ENCODE measurements around the gene SLC35F6.

DNA sequence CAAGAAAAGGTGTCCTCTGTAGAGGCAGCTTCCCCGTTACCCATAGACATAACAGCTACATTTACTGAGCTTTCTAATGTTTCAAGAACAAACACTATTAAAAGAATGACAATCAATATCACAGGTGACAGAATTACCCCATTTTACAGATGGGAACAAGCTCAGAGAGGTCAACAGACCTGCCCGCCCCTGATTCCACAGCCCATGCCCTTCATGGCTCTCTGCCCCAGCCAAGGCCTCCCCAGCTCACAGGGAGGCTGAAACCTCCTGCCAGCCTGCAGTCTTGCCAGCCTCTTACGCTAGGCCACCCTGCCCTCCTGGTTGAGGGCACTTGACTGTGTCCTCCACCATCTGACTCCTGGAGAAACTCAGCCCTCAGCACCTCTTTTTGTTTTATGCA is 19.1 kb upstream of the SLC35F6 start:
- TF ChIP-seq CTCF (IDR thresholded peaks at IDR 0.05) (no peak), POLR2AphosphoS5 (IDR thresholded peaks at IDR 0.05; ENCODE audit: insufficient read depth in 1 of 2, low read depth in 1 of 2) (no peak)

Measured in vagina (tissue), 2 donors.